HG03108 (cell line): Measurements from ENCODE around the gene ST6GAL1.

ENCODE experiments used
- ATAC-seq: cut with Tn5 transposase; IDR thresholded peaks from one replicate; pipeline ENCODE4 v1.9.1; 2021; ENCODE audit warnings: moderate library complexity; ENCODE audit not compliant: unreplicated experiment

The ST6GAL1 gene

GRCh38 chr3:186915806-186916796 lies 14.2 kb upstream of the ST6GAL1 start:
- ATAC-seq: no peak

- ATAC-seq: no peak
Observed at GRCh38 chr3:186917512-186918312, 12.6 kb upstream of the ST6GAL1 start.

GRCh38 chr3:186920301-186920700 lies 10.0 kb upstream of the ST6GAL1 start:
- no peak for ATAC-seq

GRCh38 chr3:186920796-186921195 lies 9.5 kb upstream of the ST6GAL1 start:
- ATAC-seq: no peak

GRCh38 chr3:186921578-186921977 lies 8.7 kb upstream of the ST6GAL1 start:
- no peak for ATAC-seq

GRCh38 chr3:186922224-186922623 lies 8.1 kb upstream of the ST6GAL1 start:
- ATAC-seq: no peak

- no peak for ATAC-seq
Observed at GRCh38 chr3:186922790-186923189, 7.5 kb upstream of the ST6GAL1 start.

- ATAC-seq: no peak
Observed at GRCh38 chr3:186923241-186923640, 7.1 kb upstream of the ST6GAL1 start.

- no peak for ATAC-seq
Observed at GRCh38 chr3:186925826-186926225, 4.5 kb upstream of the ST6GAL1 start.

- ATAC-seq: no peak
Observed at GRCh38 chr3:186929186-186929585, 1.1 kb upstream of the ST6GAL1 start.

GRCh38 chr3:186929685-186930084 lies 641 bp upstream of the ST6GAL1 start:
- no peak for ATAC-seq

- ATAC-seq: peak; percentile 65
Observed at GRCh38 chr3:186930641-186931531, 560 bp downstream of the ST6GAL1 start.

- peak; percentile 41 for ATAC-seq
Observed at GRCh38 chr3:186931532-186932280, 1.4 kb downstream of the ST6GAL1 start.

- no peak for ATAC-seq
Observed at GRCh38 chr3:186932281-186933181, 2.2 kb downstream of the ST6GAL1 start.

GRCh38 chr3:186933816-186934215 lies 3.5 kb downstream of the ST6GAL1 start:
- ATAC-seq: no peak

GRCh38 chr3:186935133-186935532 lies 4.8 kb downstream of the ST6GAL1 start:
- no peak for ATAC-seq

GRCh38 chr3:186937017-186937875 lies 6.9 kb downstream of the ST6GAL1 start:
- no peak for ATAC-seq

- ATAC-seq: no peak
Observed at GRCh38 chr3:186938716-186939115, 8.4 kb downstream of the ST6GAL1 start.
